Activated B cell treated with CpG ODN at 0.5 μM for 24 hours (primary cell): ENCODE results near the gene PARP12. TPM values are rescaled to one million over a fixed set of nuclear protein-coding genes. Genes with fewer than 3 reads are reported as not detected.

ENCODE experiments used
- ATAC-seq: fragments of 200-7000 bp; cut with Tn5 transposase; one replicate; pipeline ENCODE4 v1.10.0; 2021; ENCODE audit warnings: low read depth, mild to moderate bottlenecking, moderate library complexity
- CTCF ChIA-PET: fragments of 350-600 bp; sonication (Branson Sonifier 250); formaldehyde crosslinking; loops from one replicate; lab custom pipeline; 2021; ENCODE audit warnings: antibody characterized with exemption; lab: Charles Lee
- POLR2A ChIA-PET: fragments of 350-600 bp; sonication (Branson Sonifier 250); formaldehyde crosslinking; loops from one replicate; lab custom pipeline; 2021; ENCODE audit warnings: antibody characterized with exemption; lab: Charles Lee
- DNase-seq: peaks from one replicate; pipeline ENCODE4 v3.0.0; 2022
- H3K27ac Mint-ChIP-seq: one replicate; pipeline ENCODE4 v1.8.0; 2020; ENCODE audit warnings: mixed read lengths
- H3K27me3 Mint-ChIP-seq: one replicate; pipeline ENCODE4 v1.8.0; 2021; ENCODE audit warnings: mixed read lengths
- H3K36me3 Mint-ChIP-seq: one replicate; pipeline ENCODE4 v1.8.0; 2021; ENCODE audit warnings: low read depth, mixed read lengths
- H3K4me1 Mint-ChIP-seq: one replicate; pipeline ENCODE4 v1.8.0; 2021; ENCODE audit warnings: mixed read lengths
- H3K4me3 Mint-ChIP-seq: one replicate; pipeline ENCODE4 v1.8.0; 2020; ENCODE audit warnings: mild to moderate bottlenecking, mixed read lengths
- H3K9me3 Mint-ChIP-seq: one replicate; pipeline ENCODE4 v1.8.0; 2020; ENCODE audit warnings: mixed read lengths
- CTCF ChIP-seq: fragments of 200-600 bp; IDR thresholded peaks from one replicate; pipeline ENCODE4 v1.8.0; 2022; ENCODE audit warnings: antibody characterized with exemption, mild to moderate bottlenecking
- intact Hi-C: fragments of 100-400 bp; cut with micrococcal nuclease; formaldehyde crosslinking; loops from one replicate; pipeline ENCODE4 v1.15.1; 2024
- total RNA-seq: library from RNA; stranded (reverse); gene quantifications from 2 replicates; pipeline ENCODE4 v1.2.3, GENCODE V29; 2022

PARP12 gene
- total RNA-seq, 1 donor from 2014 or later: 128 TPM

- no peak for TF ChIP-seq CTCF
- Mint-ChIP-seq H3K36me3 (peaks cover 53% of the 10 kb centered on the region), H3K4me3 (no peak overlapping the region), H3K9me3 (no peaks in the 10 kb centered on the region), H3K27me3 (no peaks in the 10 kb centered on the region), H3K4me1 (peaks cover 90% of the 10 kb centered on the region), H3K27ac (peak overlapping the region; percentile 22)
- no peak for ATAC-seq
- ChIA-PET CTCF (no interaction called here), POLR2A (interaction anchor here (1.1 kb wide), 1 partner anchor 958 kb away, joined by 3 read pairs; no protein-coding TSS in a partner anchor)
- no peak for DNase-seq
- intact Hi-C loops: no loop called here
Measured at GRCh38 chr7:140056431-140057142, 6.2 kb downstream of the PARP12 start.

- Mint-ChIP-seq H3K4me3 (no peak overlapping the region), H3K36me3 (peaks cover 54% of the 10 kb centered on the region), H3K4me1 (peaks cover 83% of the 10 kb centered on the region), H3K9me3 (no peaks in the 10 kb centered on the region), H3K27ac (peak overlapping the region; percentile 22), H3K27me3 (no peaks in the 10 kb centered on the region)
- ChIA-PET CTCF (no interaction called here), POLR2A (no interaction called here)
- intact Hi-C loops: no loop called here
- DNase-seq (no peak), ATAC-seq (no peak)
- no peak for TF ChIP-seq CTCF
Measured at GRCh38 chr7:140055833-140056232, 6.9 kb downstream of the PARP12 start.

- H3K4me1 Mint-ChIP-seq: peaks cover 77% of the 10 kb centered on the region
- H3K27me3 Mint-ChIP-seq: no peaks in the 10 kb centered on the region
- no peaks in the 10 kb centered on the region for H3K9me3 Mint-ChIP-seq
- ATAC-seq (no peak), DNase-seq (no peak)
- POLR2A ChIA-PET: interaction anchor here (1.4 to 1.7 kb wide), 2 partner anchors 8 to 122 kb away, joined by 4 to 6 read pairs; partner anchors contain the start of genes KDM7A and PARP12
- CTCF ChIA-PET: interaction anchor here (0.6 kb wide), 1 partner anchor 28 kb away, joined by 3 read pairs; no protein-coding TSS in a partner anchor
- no peak for TF ChIP-seq CTCF
- intact Hi-C loops: loop anchor here (1.0 kb wide), 2 partner anchors 8 to 250 kb away; partner anchors contain the start of gene PARP12
- H3K27ac Mint-ChIP-seq: peak overlapping the region; percentile 86
- H3K36me3 Mint-ChIP-seq: peaks cover 64% of the 10 kb centered on the region
- H3K4me3 Mint-ChIP-seq: no peak overlapping the region
Measured at GRCh38 chr7:140054751-140055150, 8.0 kb downstream of the PARP12 start.

- intact Hi-C loops: loop anchor here (1.0 kb wide), 2 partner anchors 8 to 250 kb away; partner anchors contain the start of gene PARP12
- ChIA-PET POLR2A (interaction anchor here (0.6 to 1.7 kb wide), 3 partner anchors 9 to 617 kb away, joined by 4 to 6 read pairs (median 5); partner anchors contain the start of genes KDM7A and PARP12), CTCF (no interaction called here)
- ATAC-seq (peak; percentile 81), DNase-seq (no peak)
- Mint-ChIP-seq H3K9me3 (no peaks in the 10 kb centered on the region), H3K27ac (peak overlapping the region; percentile 86), H3K4me3 (peak overlapping the region; percentile 29), H3K4me1 (peaks cover 72% of the 10 kb centered on the region), H3K27me3 (no peaks in the 10 kb centered on the region), H3K36me3 (peaks cover 63% of the 10 kb centered on the region)
- TF ChIP-seq CTCF: no peak
Measured at GRCh38 chr7:140053812-140054539, 8.8 kb downstream of the PARP12 start.

GRCh38 chr7:140051820-140052219, 10.9 kb downstream of the PARP12 start:
- Mint-ChIP-seq H3K27ac (no peak overlapping the region), H3K4me3 (no peak overlapping the region), H3K9me3 (no peaks in the 10 kb centered on the region), H3K4me1 (peaks cover 54% of the 10 kb centered on the region), H3K27me3 (no peaks in the 10 kb centered on the region), H3K36me3 (peaks cover 61% of the 10 kb centered on the region)
- DNase-seq: no peak
- intact Hi-C loops: no loop called here
- POLR2A ChIA-PET: no interaction called here
- CTCF ChIA-PET: no interaction called here
- no peak for TF ChIP-seq CTCF
- ATAC-seq: no peak
